SKM-1 treated with dmso at 0.1 percent for 144 hours (cell line): ENCODE results near the gene ART5.

Source experiments
- DNase-seq: peaks from one replicate; lab custom pipeline; 2025; ENCODE audit not compliant: unreplicated experiment; lab: John Stamatoyannopoulos, UW

Gene ART5

GRCh38 chr11:3641701-3642070, at the start of gene ART5:
Gene ART5 (minus strand): TSS chr11:3641992. CDS start chr11:3641862, 130 bp downstream.
- DNase-seq, result no peak

- DNase-seq, result no peak
Measured at GRCh38 chr11:3686751-3687150, 45.0 kb upstream of the ART5 start.

GRCh38 chr11:3685923-3686322, 44.1 kb upstream of the ART5 start:
- DNase-seq, result no peak

- DNase-seq, result no peak
Measured at GRCh38 chr11:3684819-3685172, 43.0 kb upstream of the ART5 start.

GRCh38 chr11:3684129-3684818, 42.5 kb upstream of the ART5 start:
- no peak for DNase-seq

- DNase-seq, result no peak
Measured at GRCh38 chr11:3683039-3683438, 41.2 kb upstream of the ART5 start.

- DNase-seq, result no peak
Measured at GRCh38 chr11:3679077-3679476, 37.3 kb upstream of the ART5 start.

GRCh38 chr11:3675971-3676370, 34.2 kb upstream of the ART5 start:
- no peak for DNase-seq

- no peak for DNase-seq
Measured at GRCh38 chr11:3674189-3674588, 32.4 kb upstream of the ART5 start.

GRCh38 chr11:3671334-3672254, 29.8 kb upstream of the ART5 start, which contains the start of gene CHRNA10:
Gene CHRNA10 (minus strand): TSS chr11:3671384. CDS start chr11:3671312, 72 bp downstream.
- DNase-seq, result no peak

- no peak for DNase-seq
Measured at GRCh38 chr11:3669742-3670183, 28.0 kb upstream of the ART5 start.

- no peak for DNase-seq
Measured at GRCh38 chr11:3669128-3669527, 27.3 kb upstream of the ART5 start.

- DNase-seq, result no peak
Measured at GRCh38 chr11:3667149-3668035, 25.6 kb upstream of the ART5 start.

- no peak for DNase-seq
Measured at GRCh38 chr11:3666023-3666530, 24.3 kb upstream of the ART5 start.

- peak; percentile 12 for DNase-seq
Measured at GRCh38 chr11:3665336-3666022, 23.7 kb upstream of the ART5 start.

GRCh38 chr11:3664032-3664630, 22.3 kb upstream of the ART5 start:
- no peak for DNase-seq

GRCh38 chr11:3662856-3663255, 21.1 kb upstream of the ART5 start:
- no peak for DNase-seq

- DNase-seq, result no peak
Measured at GRCh38 chr11:3660960-3661359, 19.2 kb upstream of the ART5 start.

GRCh38 chr11:3659595-3660515, 18.1 kb upstream of the ART5 start:
- no peak for DNase-seq
